Measurements from ENCODE around the gene PRSS36.
A peak's percentile ranks its signal among the peaks of the same experiment; 100 is the strongest.
"Not testable (repeated sequence)": the region's sequence is repeated elsewhere in the genome, so short reads cannot be mapped to it uniquely, and the experiment has no call there.

Gene PRSS36

DNA sequence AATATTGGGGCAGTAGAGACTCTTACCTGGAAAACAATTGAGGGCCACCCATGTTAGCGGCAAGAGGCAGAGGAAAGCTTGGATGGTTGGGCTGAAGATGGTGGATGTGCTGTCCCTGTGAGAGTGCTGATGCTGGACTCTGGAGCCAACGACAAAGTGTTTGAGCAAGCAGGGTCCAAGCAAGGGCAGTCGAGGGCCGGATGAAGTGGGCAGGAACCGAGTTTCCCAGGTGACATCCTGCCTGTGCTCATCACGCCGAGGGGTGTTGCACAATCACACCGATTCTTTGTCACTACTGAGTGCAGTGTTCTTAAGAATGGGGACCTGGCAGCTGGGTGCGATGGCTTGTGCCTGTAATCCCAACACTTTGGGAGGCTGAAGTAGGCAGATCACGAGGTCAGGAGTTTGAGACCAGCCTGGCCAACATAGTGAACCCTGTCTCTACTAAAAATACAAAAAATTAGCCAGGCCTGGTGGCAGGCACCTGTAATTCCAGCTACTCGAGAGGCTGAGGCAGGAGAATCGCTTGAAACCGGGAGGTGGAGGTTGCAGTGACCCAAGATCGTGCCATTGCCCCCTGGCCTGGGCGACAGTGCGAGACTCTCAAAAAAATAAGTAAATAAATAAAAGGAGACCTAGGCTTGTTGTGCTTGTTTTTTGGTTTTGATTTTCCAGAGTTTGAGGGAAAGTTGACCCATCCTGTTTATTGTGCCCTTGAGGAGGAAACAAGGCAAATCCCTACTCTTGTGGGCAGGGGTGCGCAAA is 46.6 kb upstream of the PRSS36 start:
- Histone ChIP-seq H3K27ac (replicated peaks) (no peak overlapping the region), H3K27me3 (ENCODE audit: insufficient read depth, poor library complexity, severe bottlenecking) (no peaks in the 10 kb centered on the region), H3K4me3 (replicated peaks; ENCODE audit: insufficient read depth, low read length) (no peak overlapping the region)
- TF ChIP-seq REST (IDR thresholded peaks at IDR 0.05; ENCODE audit: insufficient replicate concordance, low read depth): no peak
- peak; percentile 88 for TF ChIP-seq POLR2AphosphoS5 (IDR thresholded peaks at IDR 0.05; ENCODE audit: low read depth)
- peak in 1 of 2 experiments; percentile 58 for DNase-seq (ENCODE audit: low read depth in 1 of 2, low spot score in 1 of 2)

DNA sequence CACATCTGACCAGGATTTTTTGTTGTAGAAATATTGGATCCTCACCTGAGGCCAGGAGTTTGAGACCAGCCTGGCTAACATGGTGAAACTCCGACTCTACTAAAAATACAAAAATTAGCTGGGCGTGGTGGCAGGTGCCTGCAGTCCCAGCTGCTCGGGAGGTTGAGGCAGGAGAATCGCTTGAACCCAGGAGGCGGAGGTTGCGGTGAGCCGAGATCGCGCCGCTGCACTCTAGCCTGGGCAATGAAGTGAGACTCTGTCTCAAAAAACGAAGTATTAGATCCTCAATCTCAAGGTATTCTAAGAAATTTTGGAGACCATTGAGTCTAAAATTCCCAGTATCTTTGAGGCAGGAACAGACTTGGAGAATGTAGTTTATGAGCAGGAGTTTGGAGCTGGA is 46.0 kb upstream of the PRSS36 start:
- H3K27ac ChIP-seq (replicated peaks); DNase-seq (ENCODE audit: low read depth in 1 of 2, low spot score in 1 of 2); H3K27me3 ChIP-seq (ENCODE audit: insufficient read depth, poor library complexity, severe bottlenecking); H3K4me3 ChIP-seq (replicated peaks; ENCODE audit: insufficient read depth, low read length): not testable (repeated sequence)

DNA sequence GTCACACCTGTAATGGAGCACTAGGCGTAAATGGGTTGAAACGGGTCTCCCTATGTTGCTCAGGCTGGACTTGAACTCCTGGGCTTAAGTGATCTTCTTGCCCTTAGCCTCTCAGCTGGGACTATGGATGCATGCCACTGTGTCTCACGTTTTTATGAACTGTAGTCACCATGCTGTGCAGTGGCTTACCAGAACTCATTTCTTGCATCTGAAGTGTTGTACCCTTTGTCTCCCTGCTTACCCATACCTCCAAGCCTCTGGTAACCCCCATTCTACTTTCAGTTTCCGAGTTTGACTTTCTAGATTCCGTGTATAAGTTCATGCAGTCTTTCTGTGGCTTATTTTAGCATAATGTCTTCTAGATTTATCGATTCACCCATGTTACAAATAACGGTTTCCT is 45.0 kb upstream of the PRSS36 start:
- no peak for DNase-seq (ENCODE audit: low read depth in 1 of 2, low spot score in 1 of 2)
- H3K27me3 ChIP-seq (ENCODE audit: insufficient read depth, poor library complexity, severe bottlenecking): no peaks in the 10 kb centered on the region
- no peak overlapping the region for H3K4me3 ChIP-seq (replicated peaks; ENCODE audit: insufficient read depth, low read length)
- TF ChIP-seq CTCF (IDR thresholded peaks at IDR 0.05; ENCODE audit: insufficient read depth, low read length): no peak
- no peak for TF ChIP-seq POLR2AphosphoS5 (IDR thresholded peaks at IDR 0.05; ENCODE audit: low read depth)
- TF ChIP-seq REST (IDR thresholded peaks at IDR 0.05; ENCODE audit: insufficient replicate concordance, low read depth): no peak
- TF ChIP-seq GABPA (IDR thresholded peaks at IDR 0.05; ENCODE audit: low read depth): no peak
- TF ChIP-seq SPI1 (IDR thresholded peaks at IDR 0.05; ENCODE audit: borderline replicate concordance, low read depth): no peak
- H3K27ac ChIP-seq (replicated peaks): no peak overlapping the region

- H3K27me3 ChIP-seq (ENCODE audit: insufficient read depth, poor library complexity, severe bottlenecking): no peaks in the 10 kb centered on the region
- no peak overlapping the region for H3K4me3 ChIP-seq (replicated peaks; ENCODE audit: insufficient read depth, low read length)
- DNase-seq (ENCODE audit: low read depth in 1 of 2, low spot score in 1 of 2): no peak
- no peak overlapping the region for H3K27ac ChIP-seq (replicated peaks)
- TF ChIP-seq POLR2AphosphoS5 (IDR thresholded peaks at IDR 0.05; ENCODE audit: low read depth): no peak; the same call in 1 of the 2 replicates
- TF ChIP-seq CTCF (IDR thresholded peaks at IDR 0.05; ENCODE audit: insufficient read depth, low read length): no peak
- no peak for TF ChIP-seq SPI1 (IDR thresholded peaks at IDR 0.05; ENCODE audit: borderline replicate concordance, low read depth)
- no peak for TF ChIP-seq REST (IDR thresholded peaks at IDR 0.05; ENCODE audit: insufficient replicate concordance, low read depth)
- TF ChIP-seq GABPA (IDR thresholded peaks at IDR 0.05; ENCODE audit: low read depth): no peak
Measured at GRCh38 chr16:31193874-31194273, 44.0 kb upstream of the PRSS36 start.

All from HL-60 (cell line).